Measurements from ENCODE around the gene PEX11A. TPM values are rescaled to one million over a fixed set of nuclear protein-coding genes. Genes with fewer than 3 reads are reported as not detected.
A peak's percentile ranks its signal among the peaks of the same experiment; 100 is the strongest.

The PEX11A gene
- total RNA-seq, 1 experiment from 2014 or later, result 3.0 TPM

DNA sequence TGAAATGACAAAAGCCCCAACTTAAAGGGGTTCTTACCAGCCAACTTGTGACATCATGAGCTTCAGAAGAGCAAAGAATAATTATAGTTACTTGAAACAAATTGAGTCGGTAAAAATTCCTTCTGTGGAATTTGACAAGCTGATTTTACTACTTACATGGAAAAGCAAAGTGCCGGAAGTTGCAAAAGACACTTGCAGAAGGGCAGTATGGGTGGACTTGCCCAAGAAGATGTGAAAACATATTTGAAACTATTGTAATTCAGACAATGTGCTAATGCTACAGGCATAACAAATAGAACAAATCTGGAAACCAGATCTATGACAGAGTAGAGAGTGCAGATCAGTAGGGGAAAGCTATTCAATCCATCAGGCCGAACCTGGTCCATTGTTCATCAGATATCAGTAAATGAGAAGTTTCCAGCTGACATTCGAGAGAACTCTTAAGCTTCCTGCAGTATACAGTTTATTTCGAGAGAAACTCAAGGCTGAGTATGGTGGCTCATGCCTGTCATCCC lies 32.8 kb downstream of the PEX11A start (continued):
- TF ChIP-seq, protein P1, sequence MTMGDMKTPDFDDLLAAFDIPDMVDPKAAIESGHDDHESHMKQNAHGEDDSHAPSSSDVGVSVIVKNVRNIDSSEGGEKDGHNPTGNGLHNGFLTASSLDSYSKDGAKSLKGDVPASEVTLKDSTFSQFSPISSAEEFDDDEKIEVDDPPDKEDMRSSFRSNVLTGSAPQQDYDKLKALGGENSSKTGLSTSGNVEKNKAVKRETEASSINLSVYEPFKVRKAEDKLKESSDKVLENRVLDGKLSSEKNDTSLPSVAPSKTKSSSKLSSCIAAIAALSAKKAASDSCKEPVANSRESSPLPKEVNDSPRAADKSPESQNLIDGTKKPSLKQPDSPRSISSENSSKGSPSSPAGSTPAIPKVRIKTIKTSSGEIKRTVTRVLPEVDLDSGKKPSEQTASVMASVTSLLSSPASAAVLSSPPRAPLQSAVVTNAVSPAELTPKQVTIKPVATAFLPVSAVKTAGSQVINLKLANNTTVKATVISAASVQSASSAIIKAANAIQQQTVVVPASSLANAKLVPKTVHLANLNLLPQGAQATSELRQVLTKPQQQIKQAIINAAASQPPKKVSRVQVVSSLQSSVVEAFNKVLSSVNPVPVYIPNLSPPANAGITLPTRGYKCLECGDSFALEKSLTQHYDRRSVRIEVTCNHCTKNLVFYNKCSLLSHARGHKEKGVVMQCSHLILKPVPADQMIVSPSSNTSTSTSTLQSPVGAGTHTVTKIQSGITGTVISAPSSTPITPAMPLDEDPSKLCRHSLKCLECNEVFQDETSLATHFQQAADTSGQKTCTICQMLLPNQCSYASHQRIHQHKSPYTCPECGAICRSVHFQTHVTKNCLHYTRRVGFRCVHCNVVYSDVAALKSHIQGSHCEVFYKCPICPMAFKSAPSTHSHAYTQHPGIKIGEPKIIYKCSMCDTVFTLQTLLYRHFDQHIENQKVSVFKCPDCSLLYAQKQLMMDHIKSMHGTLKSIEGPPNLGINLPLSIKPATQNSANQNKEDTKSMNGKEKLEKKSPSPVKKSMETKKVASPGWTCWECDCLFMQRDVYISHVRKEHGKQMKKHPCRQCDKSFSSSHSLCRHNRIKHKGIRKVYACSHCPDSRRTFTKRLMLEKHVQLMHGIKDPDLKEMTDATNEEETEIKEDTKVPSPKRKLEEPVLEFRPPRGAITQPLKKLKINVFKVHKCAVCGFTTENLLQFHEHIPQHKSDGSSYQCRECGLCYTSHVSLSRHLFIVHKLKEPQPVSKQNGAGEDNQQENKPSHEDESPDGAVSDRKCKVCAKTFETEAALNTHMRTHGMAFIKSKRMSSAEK (CRISPR knock-in tag; IDR thresholded peaks at IDR 0.05; ENCODE audit: borderline replicate concordance), result no peak

DNA sequence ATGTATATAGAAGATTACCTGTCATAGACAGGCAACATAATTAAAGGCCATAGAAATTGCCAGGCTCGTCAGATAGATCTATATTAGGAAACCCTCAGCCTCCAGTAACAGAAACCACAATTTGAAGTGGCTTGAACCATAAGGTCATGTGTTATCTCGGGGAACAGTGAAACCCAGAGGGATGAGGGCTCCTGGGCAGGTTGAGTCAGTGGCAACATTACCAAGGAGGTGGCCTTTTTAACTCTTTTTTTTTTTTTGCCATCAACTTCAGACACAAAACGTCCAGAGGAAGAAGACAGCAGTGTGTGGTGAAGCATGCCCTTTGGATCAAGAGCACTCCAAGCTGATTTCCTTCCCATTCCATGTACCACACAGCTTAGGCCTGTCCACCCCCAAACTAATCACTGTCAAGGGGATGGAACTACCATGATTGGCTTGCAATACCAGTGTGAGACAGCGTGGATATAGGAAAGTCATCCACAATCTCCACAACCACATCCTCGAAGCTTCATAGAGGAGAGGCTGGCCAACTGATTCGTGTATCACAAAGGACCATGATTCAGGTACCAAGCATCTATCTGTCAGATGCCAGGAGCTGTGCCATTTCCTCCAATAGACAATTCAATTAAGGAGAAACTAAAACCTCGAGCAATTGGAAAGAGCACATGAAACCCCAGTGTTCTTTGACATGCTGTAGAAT lies 34.3 kb downstream of the PEX11A start:
- no peak overlapping the region for H3K27ac Mint-ChIP-seq
- CTCF ChIA-PET, result interaction anchor here (0.6 to 1.3 kb wide), 3 partner anchors 10 to 105 kb away, joined by 3 to 5 read pairs (median 3); no protein-coding TSS in a partner anchor
- peaks cover 34% of the 10 kb centered on the region for H3K27me3 Mint-ChIP-seq (ENCODE audit: low read depth)
- peaks cover 10% of the 10 kb centered on the region for H3K4me1 Mint-ChIP-seq
- H3K4me3 Mint-ChIP-seq, result peak overlapping the region; percentile 84
- ATAC-seq, result no peak
- POLR2A ChIA-PET, result no interaction called here
- no peak for DNase-seq (ENCODE audit: low spot score)
- peaks cover 4% of the 10 kb centered on the region for H3K9me3 Mint-ChIP-seq
- TF ChIP-seq E2F1 (CRISPR knock-in tag; IDR thresholded peaks at IDR 0.05) (no peak), RORB (CRISPR knock-in tag; IDR thresholded peaks at IDR 0.05) (no peak), GRHL2 (CRISPR knock-in tag; IDR thresholded peaks at IDR 0.05; ENCODE audit: insufficient replicate concordance, severe bottlenecking) (no peak), RELA (CRISPR knock-in tag; IDR thresholded peaks at IDR 0.05; ENCODE audit: borderline replicate concordance) (no peak), TEAD4 (CRISPR knock-in tag; IDR thresholded peaks at IDR 0.05) (no peak), OVOL2 (CRISPR knock-in tag; IDR thresholded peaks at IDR 0.05; ENCODE audit: borderline replicate concordance) (no peak), NFE2L1 (CRISPR knock-in tag; IDR thresholded peaks at IDR 0.05) (no peak), CBFB (CRISPR knock-in tag; IDR thresholded peaks at IDR 0.05; ENCODE audit: low read depth) (no peak), ZNF232 (CRISPR knock-in tag; IDR thresholded peaks at IDR 0.05) (no peak), SMAD3 (CRISPR knock-in tag; IDR thresholded peaks at IDR 0.05; ENCODE audit: borderline replicate concordance) (no peak), NR1H2 (CRISPR knock-in tag; IDR thresholded peaks at IDR 0.05) (no peak), SP1 (CRISPR knock-in tag; conservative IDR thresholded peaks at IDR 0.05) (no peak), NR2C2 (CRISPR knock-in tag; IDR thresholded peaks at IDR 0.05) (no peak), EMX1 (CRISPR knock-in tag; IDR thresholded peaks at IDR 0.05) (no peak), TCF7 (CRISPR knock-in tag; IDR thresholded peaks at IDR 0.05; ENCODE audit: low read depth) (no peak), HMGA2 (CRISPR knock-in tag; IDR thresholded peaks at IDR 0.05) (no peak), JUN (CRISPR knock-in tag; IDR thresholded peaks at IDR 0.05) (no peak), ETV6 (CRISPR knock-in tag; IDR thresholded peaks at IDR 0.05) (no peak)
- TF ChIP-seq, protein P2, sequence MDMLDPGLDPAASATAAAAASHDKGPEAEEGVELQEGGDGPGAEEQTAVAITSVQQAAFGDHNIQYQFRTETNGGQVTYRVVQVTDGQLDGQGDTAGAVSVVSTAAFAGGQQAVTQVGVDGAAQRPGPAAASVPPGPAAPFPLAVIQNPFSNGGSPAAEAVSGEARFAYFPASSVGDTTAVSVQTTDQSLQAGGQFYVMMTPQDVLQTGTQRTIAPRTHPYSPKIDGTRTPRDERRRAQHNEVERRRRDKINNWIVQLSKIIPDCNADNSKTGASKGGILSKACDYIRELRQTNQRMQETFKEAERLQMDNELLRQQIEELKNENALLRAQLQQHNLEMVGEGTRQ (CRISPR knock-in tag; IDR thresholded peaks at IDR 0.05), result no peak
- TF ChIP-seq, protein P3, sequence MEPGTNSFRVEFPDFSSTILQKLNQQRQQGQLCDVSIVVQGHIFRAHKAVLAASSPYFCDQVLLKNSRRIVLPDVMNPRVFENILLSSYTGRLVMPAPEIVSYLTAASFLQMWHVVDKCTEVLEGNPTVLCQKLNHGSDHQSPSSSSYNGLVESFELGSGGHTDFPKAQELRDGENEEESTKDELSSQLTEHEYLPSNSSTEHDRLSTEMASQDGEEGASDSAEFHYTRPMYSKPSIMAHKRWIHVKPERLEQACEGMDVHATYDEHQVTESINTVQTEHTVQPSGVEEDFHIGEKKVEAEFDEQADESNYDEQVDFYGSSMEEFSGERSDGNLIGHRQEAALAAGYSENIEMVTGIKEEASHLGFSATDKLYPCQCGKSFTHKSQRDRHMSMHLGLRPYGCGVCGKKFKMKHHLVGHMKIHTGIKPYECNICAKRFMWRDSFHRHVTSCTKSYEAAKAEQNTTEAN (CRISPR knock-in tag; IDR thresholded peaks at IDR 0.05), result no peak
- peaks cover 7% of the 10 kb centered on the region; the same call in 1 of the 2 replicates for H3K36me3 Mint-ChIP-seq
